SH-SY5Y (cell line): ENCODE data around the gene CXXC4.

Experiments used
- GATA2 ChIP-seq: IDR thresholded peaks from 2 replicates; pipeline ENCODE4 v1.6.1; 2011; ENCODE audit warnings: mild to moderate bottlenecking, low read depth, low read length
- GATA3 ChIP-seq: IDR thresholded peaks from 2 replicates; pipeline ENCODE4 v1.6.1; 2011; ENCODE audit warnings: low read depth, mild to moderate bottlenecking, low read length, moderate library complexity

GRCh38 chr4:104500442-104500841 is 5.7 kb upstream of the CXXC4 start:
- no peak for TF ChIP-seq GATA2
- no peak for TF ChIP-seq GATA3
